Measurements from ENCODE around the gene MYBPC2. TPM values are rescaled to one million over a fixed set of nuclear protein-coding genes. Genes with fewer than 3 reads are reported as not detected.

MYBPC2 gene
- total RNA-seq, 1 experiment from 2014 or later: 0.18 TPM

GRCh38 chr19:50501568-50502475 is 69.1 kb downstream of the MYBPC2 start:
- DNase-seq (ENCODE audit: low read depth, low spot score): no peak
- POLR2A ChIA-PET: no interaction called here
- Histone ChIP-seq H3K36me3 (ENCODE audit: control insufficient read depth, insufficient read depth, low read length) (no peaks in the 10 kb centered on the region), H3K9me3 (ENCODE audit: control insufficient read depth, insufficient read depth, low read depth, low read length) (no peaks in the 10 kb centered on the region), H3K27ac (ENCODE audit: low read length) (no peak overlapping the region), H3K4me3 (ENCODE audit: low read depth in 2 of 2, low read length in 2 of 2) (no peak overlapping the region), H3K4me1 (ENCODE audit: control insufficient read depth, insufficient read depth, low read length) (peaks cover 6% of the 10 kb centered on the region), H3K27me3 (ENCODE audit: control insufficient read depth, insufficient read depth, low read length) (no peaks in the 10 kb centered on the region)
- CTCF ChIA-PET: no interaction called here
- no TSS peak for BruUV-seq (replicated peaks)
- in situ Hi-C loops (cut with HindIII; ENCODE audit: low pct_unique_long_range_greater_than_20kb, low sequenced_read_pairs): no loop called here
- no peak for ATAC-seq
- intact Hi-C loops (cut with micrococcal nuclease; ENCODE audit: unreplicated experiment): no loop called here
- TF ChIP-seq POLR2AphosphoS5 (IDR thresholded peaks at IDR 0.05; ENCODE audit: low read depth, low read length) (no peak), TCF7L2 (IDR thresholded peaks at IDR 0.05; ENCODE audit: low read depth, low read length) (no peak), SIN3A (IDR thresholded peaks at IDR 0.05; ENCODE audit: borderline replicate concordance, insufficient read depth, low read depth, low read length) (no peak), CTCF (IDR thresholded peaks at IDR 0.05) (no peak), REST (IDR thresholded peaks at IDR 0.05; ENCODE audit: insufficient read depth in 1 of 2, low read depth in 2 of 2, low read length in 1 of 2) (no peak)

- POLR2A ChIA-PET: no interaction called here
- H3K4me3 ChIP-seq (ENCODE audit: low read depth in 2 of 2, low read length in 2 of 2): no peak overlapping the region
- H3K27me3 ChIP-seq (ENCODE audit: control insufficient read depth, insufficient read depth, low read length): no peaks in the 10 kb centered on the region
- BruUV-seq (replicated peaks): no TSS peak
- no peak for DNase-seq (ENCODE audit: low read depth, low spot score)
- TF ChIP-seq SIN3A (IDR thresholded peaks at IDR 0.05; ENCODE audit: borderline replicate concordance, insufficient read depth, low read depth, low read length): no peak
- TF ChIP-seq CTCF (IDR thresholded peaks at IDR 0.05): no peak
- no peaks in the 10 kb centered on the region for H3K9me3 ChIP-seq (ENCODE audit: control insufficient read depth, insufficient read depth, low read depth, low read length)
- peaks cover 3% of the 10 kb centered on the region for H3K4me1 ChIP-seq (ENCODE audit: control insufficient read depth, insufficient read depth, low read length)
- ATAC-seq: no peak
- CTCF ChIA-PET: no interaction called here
- H3K27ac ChIP-seq (ENCODE audit: low read length): no peak overlapping the region
- in situ Hi-C loops (cut with HindIII; ENCODE audit: low pct_unique_long_range_greater_than_20kb, low sequenced_read_pairs): no loop called here
- intact Hi-C loops (cut with micrococcal nuclease; ENCODE audit: unreplicated experiment): no loop called here
- no peaks in the 10 kb centered on the region; the same call in 1 of the 2 replicates for H3K36me3 ChIP-seq (ENCODE audit: control insufficient read depth, insufficient read depth, low read length)
Measured at GRCh38 chr19:50505856-50506611, 73.3 kb downstream of the MYBPC2 start.
